Motor neuron (in vitro differentiated cells): Measurements from ENCODE around the gene FMNL3. TPM values are rescaled to one million over a fixed set of nuclear protein-coding genes. Genes with fewer than 3 reads are reported as not detected.

Experiments
- ATAC-seq, 8 experiments: fragments of 200-7000 bp; cut with Tn5 transposase; replicated peaks in 6 of 8; 2 replicates each; pipeline ENCODE4 v1.8.0; 2021; ENCODE audit warnings: mild to moderate bottlenecking in 8 of 8, moderate library complexity in 8 of 8
- H3K27ac ChIP-seq, 2 donors: fragments of 250-450 bp; sonication (Bioruptor Pico); 2 replicates each; pipeline ENCODE4 v1.9.0; 2021; ENCODE audit warnings: antibody characterized with exemption in 2 of 2, mild to moderate bottlenecking in 2 of 2, moderate library complexity in 1 of 2
- H3K4me1 ChIP-seq, 2 donors: fragments of 250-450 bp; sonication (Bioruptor Pico); replicated peaks in 1 of 2; 2 replicates each; pipeline ENCODE4 v1.6.1; 2021; ENCODE audit warnings: antibody characterized with exemption in 2 of 2, mild to moderate bottlenecking in 2 of 2, moderate library complexity in 1 of 2
- H3K4me3 ChIP-seq, 5 donors: fragments of 250-450 bp; sonication (Bioruptor Pico); 2 replicates each; pipeline ENCODE4 v1.9.0; 2021; ENCODE audit warnings: antibody characterized with exemption in 5 of 5, mild to moderate bottlenecking in 5 of 5, moderate library complexity in 4 of 5
- WGBS, 10 experiments: fragments of 450-650 bp; shearing (Covaris generic); methylation state at CpG; one replicate each; pipeline ENCODE4 v1.0.0; 2022; 5-methylcytosine and 5-hydroxymethylcytosine counted together
- in situ Hi-C, 9 experiments: fragments of 400-800 bp; cut with MboI; loops; one replicate each; pipeline ENCODE4 v1.15.0; 2021; ENCODE audit warnings: low sequenced_read_pairs in 9 of 9, low pct_unique_long_range_greater_than_20kb in 2 of 9; ENCODE audit not compliant: unreplicated experiment in 9 of 9
- total RNA-seq, 8 experiments: library from RNA; unstranded; fragments of 300-600 nt; gene quantifications; 2 replicates each; pipeline versions ENCODE4 v1.2.3 to v1.2.4, GENCODE V29; 2022

Gene FMNL3
- total RNA-seq, 8 experiments from 2014 or later = 3.1 to 9.0 (median 5.1) TPM

DNA sequence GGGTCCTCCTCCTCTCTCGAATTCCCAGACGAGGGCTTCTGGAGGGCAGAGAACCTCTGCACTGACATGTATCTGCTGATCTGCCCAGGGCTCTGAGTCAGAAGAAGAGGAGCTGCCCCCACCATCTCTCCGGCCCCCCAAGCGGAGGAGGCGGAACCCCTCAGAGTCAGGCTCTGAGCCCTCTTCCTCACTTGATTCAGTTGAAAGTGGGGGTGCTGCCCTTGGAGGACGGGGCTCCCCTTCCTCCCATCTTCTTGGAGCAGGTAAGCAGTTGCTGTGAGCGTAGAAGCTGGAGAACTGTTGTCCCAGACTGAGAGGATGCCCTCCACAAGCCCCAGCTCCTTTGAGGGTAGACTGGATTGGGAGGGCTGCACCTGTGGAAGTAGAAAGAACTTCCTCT, 64.1 kb downstream of the FMNL3 start:
- no peak for ATAC-seq
- 55 to 100% (median 83%) methylated on average over 1 to 3 of the region's 7 CpGs; no CpG with 5 or more reads in 5 of the 10 experiments for WGBS, 10 experiments
- Histone ChIP-seq H3K27ac (no peak overlapping the region), H3K4me3 (no peak overlapping the region), H3K4me1 (peaks cover 0 to 3% of the 10 kb centered on the region in 2 donors)
- in situ Hi-C loops = loop anchor here in 1 of 9 experiments (10.0 kb wide), 1 partner anchor 62 kb away; the partner anchor contains the start of gene FMNL3

GRCh38 chr12:49642370-49642802, 64.8 kb downstream of the FMNL3 start:
- ATAC-seq = peak in 1 of 8 experiments; percentile 7
- in situ Hi-C loops = loop anchor here in 1 of 9 experiments (10.0 kb wide), 1 partner anchor 62 kb away; the partner anchor contains the start of gene FMNL3
- Histone ChIP-seq H3K4me3 (no peak overlapping the region), H3K4me1 (peaks cover 6 to 7% of the 10 kb centered on the region in 2 donors), H3K27ac (no peak overlapping the region)
- WGBS, 10 experiments = 65 to 100% (median 90%) methylated on average over 1 to 4 of the region's 11 CpGs; no CpG with 5 or more reads in 5 of the 10 experiments

- no peak for ATAC-seq
- WGBS, 10 experiments = 43 to 100% (median 92%) methylated on average over 1 to 7 of the region's 17 CpGs; no CpG with 5 or more reads in 3 of the 10 experiments
- in situ Hi-C loops = loop anchor here in 1 of 9 experiments (10.0 kb wide), 1 partner anchor 63 kb away; the partner anchor contains the start of gene FMNL3
- H3K4me3 ChIP-seq = no peak overlapping the region
- H3K4me1 ChIP-seq = peaks cover 10 to 11% of the 10 kb centered on the region in 2 donors
- H3K27ac ChIP-seq = no peak overlapping the region
These were observed 65.3 kb downstream of the FMNL3 start for GRCh38 chr12:49641748-49642369.

DNA sequence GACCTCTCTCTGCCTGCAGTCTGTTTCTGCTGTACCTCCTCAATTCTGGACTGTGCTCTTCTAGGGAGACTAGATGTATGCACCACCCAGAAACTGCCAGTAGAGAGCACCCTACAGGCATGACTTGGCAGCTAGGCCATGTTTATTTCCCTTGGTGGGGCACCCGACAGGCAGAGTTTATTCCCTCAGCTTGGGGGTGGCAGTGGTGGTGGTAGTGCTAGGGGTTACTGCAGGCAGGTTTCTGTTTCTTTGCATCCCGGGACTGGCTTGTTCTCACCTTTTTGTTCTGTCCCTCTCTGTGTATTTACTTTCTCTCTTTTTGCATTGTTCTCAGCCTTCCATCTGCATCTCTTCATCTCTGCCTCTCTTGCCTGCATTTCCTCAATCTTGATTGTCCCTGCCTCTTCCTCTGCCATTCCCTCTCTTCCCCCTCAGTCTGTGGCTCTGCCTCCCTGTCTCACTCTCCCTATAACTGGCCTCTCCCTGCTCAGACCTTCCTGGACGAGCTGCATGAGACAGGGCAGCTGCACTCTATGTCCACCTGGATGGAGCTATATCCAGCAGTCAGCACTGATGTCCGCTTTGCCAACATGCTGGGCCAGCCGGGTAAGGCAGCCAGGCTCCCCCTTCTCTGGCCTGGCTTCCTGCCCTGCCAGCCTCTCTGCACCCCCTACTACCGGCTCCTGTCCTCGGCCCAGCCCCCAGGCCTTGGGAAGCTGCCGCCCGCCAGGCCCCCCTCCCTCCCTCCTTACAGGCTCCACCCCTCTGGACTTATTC, 70.0 kb downstream of the FMNL3 start:
- Histone ChIP-seq H3K4me3 (no peak overlapping the region), H3K4me1 (peaks cover 9 to 10% of the 10 kb centered on the region in 2 donors), H3K27ac (peak overlapping the region; percentile 2 to 9)
- peak; percentile 82 to 97 (median 86) for ATAC-seq
- WGBS, 10 experiments = 20 to 58% (median 42%) methylated on average over 1 to 3 of the region's 9 CpGs; no CpG with 5 or more reads in 5 of the 10 experiments
- in situ Hi-C loops = no loop called here

- Histone ChIP-seq H3K27ac (no peak overlapping the region), H3K4me3 (no peak overlapping the region), H3K4me1 (peaks cover 9 to 10% of the 10 kb centered on the region in 2 donors)
- no peak for ATAC-seq
- WGBS, 10 experiments = 42 to 100% (median 95%) methylated on average over 1 to 2 of the region's 13 CpGs; no CpG with 5 or more reads in 6 of the 10 experiments
- in situ Hi-C loops = no loop called here
These were observed 70.6 kb downstream of the FMNL3 start for GRCh38 chr12:49636574-49636973.

DNA sequence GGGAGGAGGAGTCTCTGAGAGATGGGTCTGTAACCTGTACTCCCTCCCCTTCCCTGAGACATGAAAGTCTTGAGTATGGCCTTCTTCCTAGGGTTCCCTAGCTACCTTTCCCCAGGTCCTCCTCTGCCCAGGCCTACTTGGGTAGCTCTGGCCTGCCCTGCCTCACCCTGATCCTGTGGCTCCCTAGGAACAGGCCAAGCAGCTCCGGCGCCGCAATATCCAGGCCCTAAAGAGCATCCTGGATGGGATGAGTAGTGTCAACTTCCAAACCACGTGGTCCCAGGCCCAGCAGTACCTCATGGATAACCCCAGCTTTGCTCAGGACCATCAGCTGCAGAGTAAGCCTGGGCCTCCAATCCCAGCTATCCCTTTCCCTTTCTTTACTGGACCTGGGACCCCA, 71.5 kb downstream of the FMNL3 start:
- WGBS, 10 experiments = 67 to 100% (median 90%) methylated on average over 1 to 3 of the region's 4 CpGs; no CpG with 5 or more reads in 6 of the 10 experiments
- Histone ChIP-seq H3K4me3 (no peak overlapping the region), H3K27ac (no peak overlapping the region), H3K4me1 (peaks cover 9 to 10% of the 10 kb centered on the region in 2 donors)
- ATAC-seq = no peak
- in situ Hi-C loops = no loop called here

- WGBS, 10 experiments = 81 to 100% (median 91%) methylated on average over 2 to 4 of the region's 9 CpGs; no CpG with 5 or more reads in 4 of the 10 experiments
- no peak overlapping the region for H3K27ac ChIP-seq
- H3K4me3 ChIP-seq = no peak overlapping the region
- no peak for ATAC-seq
- in situ Hi-C loops = no loop called here
- peaks cover 9 to 10% of the 10 kb centered on the region in 2 donors for H3K4me1 ChIP-seq
These were observed 72.2 kb downstream of the FMNL3 start for GRCh38 chr12:49635036-49635435.

DNA sequence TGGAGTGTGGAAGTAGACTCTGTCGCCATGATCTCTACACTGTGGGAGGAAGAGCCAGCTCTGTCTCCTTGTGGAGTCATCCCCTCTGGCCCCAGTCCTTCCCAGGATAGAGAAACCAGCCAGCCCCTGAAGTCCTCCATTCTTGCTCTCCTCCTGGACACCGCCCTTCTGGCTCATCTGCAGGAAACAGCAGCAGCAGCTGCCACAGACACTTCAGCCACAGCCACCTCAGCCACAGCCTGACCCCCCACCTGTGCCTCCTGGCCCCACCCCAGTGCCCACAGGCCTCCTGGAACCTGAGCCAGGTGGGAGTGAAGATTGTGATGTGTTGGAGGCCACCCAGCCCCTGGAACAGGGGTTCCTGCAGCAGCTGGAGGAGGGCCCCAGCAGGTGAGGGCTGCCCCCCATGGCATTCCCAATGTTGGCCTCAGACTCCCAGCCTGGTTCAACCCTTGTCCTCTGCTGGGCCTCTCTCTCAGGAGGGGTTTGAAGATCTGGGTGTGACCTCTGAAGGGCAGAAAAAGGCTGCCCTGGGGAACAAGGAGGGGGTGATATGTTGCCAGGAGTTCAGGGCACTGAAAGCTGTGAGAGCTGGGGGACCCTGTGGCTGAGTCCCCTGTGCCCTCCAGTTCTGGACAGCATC, 73.4 kb downstream of the FMNL3 start:
- in situ Hi-C loops = no loop called here
- Histone ChIP-seq H3K4me3 (no peak overlapping the region), H3K4me1 (peaks cover 9 to 10% of the 10 kb centered on the region in 2 donors), H3K27ac (no peak overlapping the region)
- WGBS, 10 experiments = 100% methylated on average over 1 of the region's 2 CpGs; no CpG with 5 or more reads in 9 of the 10 experiments
- ATAC-seq = no peak

DNA sequence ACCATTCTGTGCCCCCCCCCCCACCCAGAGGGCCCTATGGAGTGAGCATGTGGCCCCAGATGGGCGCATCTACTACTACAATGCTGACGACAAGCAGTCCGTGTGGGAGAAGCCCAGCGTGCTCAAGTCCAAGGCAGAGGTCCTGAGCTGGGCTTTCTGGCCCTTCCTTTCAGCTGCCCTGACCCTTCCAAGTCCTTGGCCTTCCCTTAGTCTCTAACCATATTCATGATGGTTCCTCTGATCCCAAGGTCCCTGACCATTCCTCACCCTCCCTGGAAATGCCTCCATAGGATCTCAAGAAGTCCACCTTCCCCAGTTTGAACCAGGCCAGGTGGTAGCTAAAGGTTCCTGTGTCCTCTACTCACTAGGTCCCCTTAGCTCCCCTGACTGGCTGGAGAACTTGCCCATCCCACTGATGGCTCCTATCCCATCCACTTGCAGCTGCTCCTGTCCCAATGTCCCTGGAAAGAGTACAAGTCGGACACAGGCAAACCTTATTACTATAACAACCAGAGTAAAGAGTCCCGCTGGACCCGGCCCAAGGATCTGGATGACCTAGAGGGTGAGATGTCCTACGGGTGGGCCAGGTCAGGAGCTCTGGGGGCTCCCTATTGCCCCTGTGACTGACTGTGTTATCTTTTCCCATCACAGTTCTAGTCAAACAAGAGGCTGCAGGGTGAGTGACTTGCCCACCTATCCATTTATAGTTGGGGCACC, 74.1 kb downstream of the FMNL3 start:
- Histone ChIP-seq H3K4me1 (peaks cover 9 to 10% of the 10 kb centered on the region in 2 donors), H3K4me3 (no peak overlapping the region), H3K27ac (no peak overlapping the region)
- ATAC-seq = no peak
- in situ Hi-C loops = no loop called here
- 60 to 100% (median 91%) methylated on average over 1 to 4 of the region's 8 CpGs; no CpG with 5 or more reads in 5 of the 10 experiments for WGBS, 10 experiments

DNA sequence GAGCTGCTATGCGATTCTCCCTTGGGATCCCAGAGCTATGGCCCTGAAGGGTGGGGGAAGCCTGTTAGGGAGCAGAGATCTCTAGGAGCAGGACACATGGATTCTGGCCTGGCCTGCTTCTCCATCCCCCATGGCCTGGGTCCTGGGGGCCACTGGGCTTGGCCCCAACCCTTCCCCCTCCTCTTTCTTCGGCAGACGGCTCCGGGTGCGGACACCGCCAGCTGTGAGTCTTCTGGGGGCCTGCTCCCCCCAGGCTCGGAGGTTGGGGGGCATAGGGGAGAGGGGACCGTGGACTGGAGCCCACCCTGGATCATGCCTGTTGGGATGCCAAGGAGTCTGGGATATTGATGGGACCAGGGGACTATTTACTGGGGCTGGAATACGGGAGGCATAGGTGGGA, 74.8 kb downstream of the FMNL3 start:
- no peak overlapping the region for H3K4me3 ChIP-seq
- H3K27ac ChIP-seq = no peak overlapping the region
- no peak for ATAC-seq
- H3K4me1 ChIP-seq = peaks cover 5% of the 10 kb centered on the region in 2 donors
- in situ Hi-C loops = no loop called here
- 93 to 100% (median 93%) methylated on average over 1 to 6 of the region's 9 CpGs; no CpG with 5 or more reads in 7 of the 10 experiments for WGBS, 10 experiments

- no peak overlapping the region for H3K27ac ChIP-seq
- no peak overlapping the region for H3K4me3 ChIP-seq
- H3K4me1 ChIP-seq = no peaks in the 10 kb centered on the region
- WGBS, 10 experiments = 83 to 100% (median 100%) methylated on average over 1 to 2 of the region's 6 CpGs; no CpG with 5 or more reads in 5 of the 10 experiments
- in situ Hi-C loops = no loop called here
- ATAC-seq = no peak
These were observed 75.8 kb downstream of the FMNL3 start for GRCh38 chr12:49631336-49631907.

- ATAC-seq = no peak
- no peak overlapping the region for H3K27ac ChIP-seq
- in situ Hi-C loops = no loop called here
- H3K4me1 ChIP-seq = peaks cover 0 to 3% of the 10 kb centered on the region in 2 donors
- 21 to 90% (median 68%) methylated on average over 1 to 3 of the region's 3 CpGs; no CpG with 5 or more reads in 2 of the 10 experiments for WGBS, 10 experiments
- H3K4me3 ChIP-seq = no peak overlapping the region
These were observed 79.3 kb downstream of the FMNL3 start for GRCh38 chr12:49627752-49628360.
